HepG2 (cell line): ENCODE results near the gene MOV10L1. TPM values are rescaled to one million over a fixed set of nuclear protein-coding genes. Genes with fewer than 3 reads are reported as not detected.

Source experiments
- ATAC-seq: fragments of 200-7000 bp; cut with Tn5 transposase; 3 replicates; pipeline ENCODE4 v1.9.1; 2020; ENCODE audit warnings: mild to moderate bottlenecking, moderate library complexity
- BruUV-seq: library from RNA; stranded (reverse); fragments of 400-500 nt; replicated peaks from 2 replicates; lab custom pipeline; 2021; lab: Mats Ljungman, UMichigan
- CTCF ChIA-PET: fragments of 300-600 bp; formaldehyde crosslinking; extraction: SDS; loops from one replicate; lab custom pipeline; 2021; ENCODE audit warnings: low total read pairs, inconsistent platforms, low intra/inter-chr PET ratio; lab: Yijun Ruan, JAX
- POLR2A ChIA-PET: fragments of 350-600 bp; sonication (Branson Sonifier 250); formaldehyde crosslinking; loops from one replicate; lab custom pipeline; 2020; ENCODE audit warnings: antibody characterized with exemption, inconsistent platforms; lab: Yijun Ruan, JAX
- DNase-seq: peaks from one replicate; pipeline ENCODE4 v3.0.0-alpha.2; 2015; ENCODE audit warnings: low spot score
- FAIRE-seq: peaks from 3 replicates; lab custom pipeline; 2011; peaks lifted over from hg19 to GRCh38; lab: Jason Lieb, UNC
- H2AFZ ChIP-seq: one replicate; pipeline ENCODE4 v1.6.1; 2011; ENCODE audit warnings: low read length, inconsistent platforms
- H3K27ac ChIP-seq: fragments of 300-600 bp; 3 replicates; pipeline ENCODE4 v1.8.0; 2011; ENCODE audit warnings: mixed run types, mild to moderate bottlenecking, mixed read lengths, low read length, inconsistent platforms; ENCODE audit not compliant: insufficient read depth; ENCODE audit errors: extremely low read length
- H3K27me3 ChIP-seq, 2 experiments: fragments of 200-600 bp in 1 of 2; 2 replicates in 1 of 2; 3 replicates in 1 of 2; pipeline versions ENCODE4 v1.6.0 to v1.8.0; 2011; ENCODE audit warnings: low read length in 2 of 2, mild to moderate bottlenecking in 2 of 2, moderate library complexity in 2 of 2, inconsistent platforms in 1 of 2; ENCODE audit not compliant: insufficient read depth in 2 of 2, control insufficient read depth in 1 of 2
- H3K36me3 ChIP-seq, 2 experiments: fragments of 200-600 bp in 1 of 2; replicated peaks in 1 of 2; 2 replicates in 1 of 2; 3 replicates in 1 of 2; pipeline versions ENCODE4 v1.5.1 to v1.8.0; 2011; ENCODE audit warnings: low read length in 2 of 2, inconsistent platforms in 1 of 2; ENCODE audit not compliant: insufficient read depth in 2 of 2, control insufficient read depth in 1 of 2
- H3K4me1 ChIP-seq: 2 replicates; pipeline ENCODE4 v1.5.1; 2012; ENCODE audit warnings: low read length, inconsistent platforms; ENCODE audit not compliant: insufficient read depth
- H3K4me2 ChIP-seq: 2 replicates; pipeline ENCODE4 v1.6.0; 2011; ENCODE audit warnings: low read depth, low read length, inconsistent platforms
- H3K4me3 ChIP-seq, 3 experiments: fragments of 200-600 bp in 1 of 3; sonication (generic), shearing (Covaris generic) in 1 of 3; replicated peaks in 1 of 3; 2 replicates each; pipeline ENCODE4 v1.5.1; 2011 to 2016; ENCODE audit warnings: low read length in 3 of 3, inconsistent platforms in 2 of 3, low read depth in 2 of 3, mild to moderate bottlenecking in 2 of 3, control low read depth in 1 of 3, mixed read lengths in 1 of 3; ENCODE audit not compliant: insufficient read depth in 1 of 3
- H3K79me2 ChIP-seq: one replicate; pipeline ENCODE4 v1.6.1; 2011; ENCODE audit warnings: low read length, inconsistent platforms; ENCODE audit not compliant: insufficient read depth
- H3K9ac ChIP-seq: 2 replicates; pipeline ENCODE4 v1.6.0; 2011; ENCODE audit warnings: mild to moderate bottlenecking, low read depth, low read length, inconsistent platforms; ENCODE audit not compliant: insufficient read depth
- H3K9me3 ChIP-seq: 2 replicates; pipeline ENCODE4 v1.5.1; 2012; ENCODE audit warnings: mild to moderate bottlenecking, low read length
- H4K20me1 ChIP-seq: 2 replicates; pipeline ENCODE4 v1.6.0; 2011; ENCODE audit warnings: inconsistent platforms, mild to moderate bottlenecking, low read length, moderate library complexity; ENCODE audit not compliant: insufficient read depth
- AGO2 ChIP-seq: fragments of 200-400 bp; formaldehyde crosslinking; optimal IDR thresholded peaks from 2 replicates; pipeline ENCODE3; 2017; ENCODE audit warnings: mild to moderate bottlenecking, low read depth, low read length, moderate library complexity
- AHDC1 ChIP-seq: sonication (generic); formaldehyde crosslinking; IDR thresholded peaks from 2 replicates; pipeline ENCODE4 v1.5.1; 2020; ENCODE audit warnings: mild to moderate bottlenecking, missing genetic modification reagents, borderline replicate concordance
- CC2D1A ChIP-seq: sonication (generic); formaldehyde crosslinking; IDR thresholded peaks from 2 replicates; pipeline ENCODE4 v1.8.1; 2023; ENCODE audit warnings: mild to moderate bottlenecking, missing genetic modification reagents
- FOXC1 ChIP-seq: sonication (generic); formaldehyde crosslinking; IDR thresholded peaks from 2 replicates; pipeline ENCODE4 v1.8.0; 2022; ENCODE audit warnings: mild to moderate bottlenecking, missing genetic modification reagents, borderline replicate concordance
- GATA4 ChIP-seq: sonication (generic); IDR thresholded peaks from 2 replicates; pipeline ENCODE4 v1.6.1; 2016; ENCODE audit warnings: antibody characterized with exemption, low read depth, borderline replicate concordance
- KDM1A ChIP-seq: IDR thresholded peaks from 2 replicates; pipeline ENCODE4 v1.6.1; 2016; ENCODE audit warnings: missing compliant biosample characterization
- MIXL1 ChIP-seq: IDR thresholded peaks from 2 replicates; pipeline ENCODE4 v1.6.1; 2016
- SP1 ChIP-seq, 2 experiments: fragments of 450-650 bp in 1 of 2; sonication (generic) in 1 of 2; formaldehyde crosslinking in 1 of 2; IDR thresholded peaks; 2 replicates each; pipeline versions ENCODE4 v1.4.0 to v1.6.1; 2016 to 2020; ENCODE audit warnings: missing genetic modification reagents in 1 of 2
- TOPORS ChIP-seq: sonication (generic); formaldehyde crosslinking; IDR thresholded peaks from 2 replicates; pipeline ENCODE4 v1.8.0; 2023; ENCODE audit warnings: mild to moderate bottlenecking, missing genetic modification reagents
- ZNF12 ChIP-seq: sonication (generic); formaldehyde crosslinking; IDR thresholded peaks from 2 replicates; pipeline ENCODE4 v1.5.0; 2020; ENCODE audit warnings: missing genetic modification reagents
- ZNF407 ChIP-seq: sonication (generic); formaldehyde crosslinking; IDR thresholded peaks from one replicate; pipeline ENCODE4 v1.5.1; 2020; ENCODE audit warnings: mild to moderate bottlenecking, missing genetic modification reagents; ENCODE audit errors: not compliant biosample characterization
- WGBS: methylation state at CpG from one replicate; pipeline ENCODE4 v1.1.6; 2017; ENCODE audit warnings: low lambda C conversion rate; 5-methylcytosine and 5-hydroxymethylcytosine counted together
- in situ Hi-C: cut with HindIII; loops from 2 replicates; pipeline ENCODE4 v1.10.0; 2017; ENCODE audit warnings: low pct_unique_long_range_greater_than_20kb; ENCODE audit not compliant: extremely low pct_ligation_motif_present
- intact Hi-C: fragments of 100-400 bp; cut with micrococcal nuclease; formaldehyde crosslinking; loops from one replicate; pipeline ENCODE4 v1.10.0; 2022; ENCODE audit not compliant: unreplicated experiment
- polyA plus RNA-seq, 8 experiments: library from polyadenylated mRNA; depleted of rRNA in 3 of 8; stranded (reverse) in 7 of 8; unstranded in 1 of 8; fragments of >200 nt; fragmentation: Illumina TruSeq in 4 of 8; extraction: Trizol in 4 of 8; gene quantifications; 2 replicates each; pipeline versions ENCODE4 v1.2.1 to v1.2.3, GENCODE V29; 2011 to 2016; ENCODE audit warnings: low read depth in 4 of 8, missing spikeins in 1 of 8, mixed read lengths in 1 of 8; ENCODE audit not compliant: insufficient read depth in 1 of 8
- total RNA-seq, 5 experiments: library from RNA; depleted of rRNA; stranded (reverse); fragments of >200 nt; fragmentation: Illumina TruSeq; extraction: Trizol; gene quantifications; 2 replicates each; pipeline ENCODE4 v1.2.3, GENCODE V29; 2016; ENCODE audit warnings: low read depth in 1 of 5

The MOV10L1 gene
- total and polyA plus RNA-seq, 2 of the 13 experiments (the other 11 are each of a cell fraction or from before 2014, with no cell fraction given), result 0.11 to 0.12 TPM

- H3K4me1 ChIP-seq, result peaks cover 19% of the 10 kb centered on the region
- no peak overlapping the region for H3K4me2 ChIP-seq
- H3K4me3 ChIP-seq, result no peak overlapping the region
- 93% methylated on average over 19 of the region's 26 CpGs for WGBS
- no peaks in the 10 kb centered on the region for H3K9me3 ChIP-seq
- H3K36me3 ChIP-seq, result no peaks in the 10 kb centered on the region
- no peak for FAIRE-seq
- ATAC-seq, result no peak
- peaks cover 0 to 8% of the 10 kb centered on the region in 2 experiments; a peak in 2 of 5 replicates for H3K27me3 ChIP-seq
- in situ Hi-C loops, result no loop called here
- no peak overlapping the region for H2AFZ ChIP-seq
- CTCF ChIA-PET, result no interaction called here
- POLR2A ChIA-PET, result no interaction called here
- H4K20me1 ChIP-seq, result no peaks in the 10 kb centered on the region
- no peak overlapping the region for H3K27ac ChIP-seq
- no peak for DNase-seq
- H3K79me2 ChIP-seq, result no peaks in the 10 kb centered on the region
- H3K9ac ChIP-seq, result no peak overlapping the region
- BruUV-seq, result no TSS peak
- intact Hi-C loops, result no loop called here
- TF ChIP-seq CC2D1A (CRISPR knock-in tag) (no peak), ZNF12 (no peak), MIXL1 (CRISPR knock-in tag) (no peak), AGO2 (no peak), GATA4 (no peak), ZNF407 (no peak), KDM1A (CRISPR knock-in tag) (no peak), AHDC1 (CRISPR knock-in tag) (no peak), TOPORS (CRISPR knock-in tag) (no peak), SP1 (IDR thresholded peaks at IDR 0.05) (no peak), SP1 (CRISPR knock-in tag; IDR thresholded peaks at IDR 0.05) (no peak), FOXC1 (CRISPR knock-in tag) (no peak)
Observed at GRCh38 chr22:50173311-50173982, 83.6 kb downstream of the MOV10L1 start.
